Measurements from ENCODE around the gene TSPAN4.
A peak's percentile ranks its signal among the peaks of the same experiment; 100 is the strongest.

Gene TSPAN4

DNA sequence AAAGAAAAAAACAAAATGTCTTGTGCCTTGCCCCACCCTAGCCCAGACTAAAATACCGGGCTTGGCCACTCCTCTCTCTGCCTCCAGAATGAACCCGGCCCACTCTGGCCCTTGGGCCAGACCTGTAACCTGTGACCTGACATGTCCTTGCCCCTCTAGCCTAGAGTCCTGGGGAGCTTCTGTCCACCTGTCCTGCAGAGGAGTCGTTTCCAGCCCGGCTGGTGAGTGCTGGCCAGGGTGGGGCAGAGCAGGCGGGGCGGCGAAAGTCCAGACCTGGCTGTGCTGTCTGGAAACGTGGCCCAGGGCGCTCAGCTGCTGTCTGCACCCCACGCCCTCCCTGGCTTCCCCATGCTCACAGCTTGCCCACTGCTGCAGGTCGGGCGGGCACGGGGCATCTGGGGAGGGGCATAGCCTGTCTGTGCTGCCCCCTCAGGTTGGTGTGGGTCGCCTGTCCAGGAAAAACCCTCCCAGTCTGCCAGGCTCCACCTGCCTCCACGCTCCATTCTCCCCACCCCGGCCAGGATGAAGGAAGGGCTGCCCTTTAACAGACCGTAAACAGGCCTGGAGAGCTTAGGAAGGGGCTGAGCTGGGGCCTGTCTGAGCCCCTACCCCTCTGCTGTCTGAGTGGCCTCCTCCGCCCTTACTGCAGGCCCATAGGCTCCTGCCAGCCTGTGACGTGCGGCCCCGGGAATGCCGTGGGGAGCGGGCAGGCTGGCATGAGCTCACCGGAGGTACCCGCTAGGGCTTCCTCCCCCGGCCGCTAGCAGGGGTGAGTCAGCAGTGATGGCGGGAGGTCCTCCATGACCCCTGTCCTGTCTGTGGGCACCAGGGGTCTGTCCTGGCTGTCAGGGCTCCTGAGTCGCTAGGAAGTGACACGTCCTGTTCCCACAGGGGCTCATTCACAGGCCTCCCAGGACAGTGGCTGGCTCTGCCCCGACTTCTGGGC, 8.0 kb upstream of the TSPAN4 start:
- no peak for DNase-seq (ENCODE audit: low read depth in 2 of 2)

DNA sequence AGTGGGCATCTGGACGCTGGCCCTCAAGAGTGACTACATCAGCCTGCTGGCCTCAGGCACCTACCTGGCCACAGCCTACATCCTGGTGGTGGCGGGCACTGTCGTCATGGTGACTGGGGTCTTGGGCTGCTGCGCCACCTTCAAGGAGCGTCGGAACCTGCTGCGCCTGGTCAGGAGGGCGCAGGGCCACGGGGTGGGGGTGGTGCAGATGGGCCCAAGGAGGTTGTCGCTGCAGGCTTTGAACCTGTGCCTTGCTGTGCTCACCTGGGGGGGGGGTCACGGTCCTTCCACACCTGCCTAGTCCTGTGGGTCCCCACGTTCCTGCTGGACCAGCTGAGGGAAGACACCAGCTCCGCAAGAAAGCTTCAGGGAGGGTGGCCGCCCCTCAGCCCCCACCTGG, 6.4 kb upstream of the TSPAN4 start:
- no peak for DNase-seq (ENCODE audit: low read depth in 2 of 2)

DNA sequence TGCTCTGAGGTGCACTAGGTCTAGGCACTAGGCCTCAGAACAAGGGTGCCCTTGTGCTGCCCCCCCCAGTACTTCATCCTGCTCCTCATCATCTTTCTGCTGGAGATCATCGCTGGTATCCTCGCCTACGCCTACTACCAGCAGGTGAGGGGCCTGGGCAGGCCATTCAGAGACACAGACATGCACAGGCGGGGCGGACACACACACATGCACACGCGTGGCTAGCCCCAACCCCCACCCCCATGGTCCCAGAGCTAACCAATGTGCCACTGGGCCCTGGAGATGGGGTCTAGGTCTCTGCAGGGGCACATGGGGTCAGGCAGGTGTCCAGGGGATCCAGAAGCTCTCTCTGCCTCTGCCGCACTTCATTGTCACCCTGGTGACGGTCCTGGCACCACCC, 6.0 kb upstream of the TSPAN4 start:
- DNase-seq (ENCODE audit: low read depth in 2 of 2): no peak

DNA sequence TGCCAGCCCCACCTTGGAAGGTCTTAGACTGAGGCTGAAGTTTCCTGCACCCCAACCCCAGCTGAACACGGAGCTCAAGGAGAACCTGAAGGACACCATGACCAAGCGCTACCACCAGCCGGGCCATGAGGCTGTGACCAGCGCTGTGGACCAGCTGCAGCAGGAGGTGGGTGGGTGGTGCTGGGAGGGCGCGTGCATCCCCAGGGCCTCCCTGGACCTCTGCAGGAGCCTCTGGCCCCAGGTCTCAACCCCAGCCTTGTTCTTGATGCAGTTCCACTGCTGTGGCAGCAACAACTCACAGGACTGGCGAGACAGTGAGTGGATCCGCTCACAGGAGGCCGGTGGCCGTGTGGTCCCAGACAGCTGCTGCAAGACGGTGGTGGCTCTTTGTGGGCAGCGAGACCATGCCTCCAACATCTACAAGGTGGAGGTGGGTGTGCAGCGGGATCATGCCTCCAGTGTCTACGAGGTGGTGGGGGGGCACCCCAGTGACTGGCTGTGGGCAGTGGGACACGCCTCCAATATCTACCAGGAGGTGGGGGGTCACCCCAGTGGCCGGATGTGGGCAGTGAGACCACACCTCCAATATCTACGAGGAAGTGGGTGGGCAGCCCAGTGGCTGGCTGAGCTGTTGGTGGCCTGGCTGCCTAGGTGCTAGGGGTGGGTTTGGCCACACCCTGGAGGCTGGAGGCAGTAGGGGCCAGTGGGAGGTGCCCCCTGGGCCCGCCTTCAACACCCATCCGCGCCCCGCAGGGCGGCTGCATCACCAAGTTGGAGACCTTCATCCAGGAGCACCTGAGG, 5.3 kb upstream of the TSPAN4 start:
- no peak for DNase-seq (ENCODE audit: low read depth in 2 of 2)

DNA sequence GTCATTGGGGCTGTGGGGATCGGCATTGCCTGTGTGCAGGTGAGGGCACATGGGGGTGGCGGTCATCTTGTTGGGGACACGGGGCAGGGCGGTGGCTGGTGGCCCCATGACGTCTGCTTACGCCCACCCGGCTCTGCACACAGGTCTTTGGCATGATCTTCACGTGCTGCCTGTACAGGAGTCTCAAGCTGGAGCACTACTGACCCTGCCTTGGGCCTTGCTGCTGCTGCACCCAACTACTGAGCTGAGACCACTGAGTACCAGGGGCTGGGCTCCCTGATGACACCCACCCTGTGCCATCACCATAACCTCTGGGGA, 4.7 kb upstream of the TSPAN4 start:
- DNase-seq (ENCODE audit: low read depth in 2 of 2): no peak

DNA sequence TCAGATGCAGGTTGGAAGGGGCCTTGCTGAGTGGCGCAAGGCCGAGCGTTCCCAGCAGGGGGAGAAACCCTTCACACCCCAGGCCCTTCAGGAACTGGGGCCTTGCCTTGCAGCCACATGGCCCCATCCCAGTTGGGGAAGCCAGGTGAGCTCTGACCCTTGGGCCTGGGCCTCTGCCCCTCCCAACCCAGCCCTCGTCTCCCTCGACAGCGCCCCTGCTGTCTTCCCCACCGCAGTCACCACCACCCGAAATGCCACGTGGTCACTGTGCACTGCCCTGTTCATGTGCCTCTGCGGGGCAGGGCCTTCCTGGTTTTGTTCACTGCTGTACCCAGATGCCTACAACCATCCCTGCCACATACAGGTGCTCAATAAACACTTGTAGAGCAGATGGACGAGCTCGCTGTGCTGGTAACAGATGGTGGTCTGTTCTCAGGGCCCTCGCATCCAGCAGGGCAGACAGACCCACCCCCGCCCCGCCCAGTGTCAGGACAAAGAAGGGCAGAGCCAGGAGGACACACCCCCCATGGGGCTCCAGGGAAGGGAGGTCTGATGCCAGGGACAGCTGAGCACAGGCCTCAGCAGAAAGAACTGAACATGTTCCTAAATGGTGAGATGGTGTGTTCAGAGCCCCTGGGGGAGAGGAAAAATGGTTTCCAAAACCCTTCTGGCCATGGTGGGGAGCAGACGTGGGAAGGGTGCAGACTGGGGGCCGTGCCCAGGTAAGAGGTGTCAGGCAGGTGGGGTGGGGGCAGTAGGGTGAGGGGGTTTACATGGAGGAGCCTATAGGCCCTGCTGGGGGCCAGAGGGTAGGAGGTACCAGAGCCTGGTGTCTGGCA, 4.0 kb upstream of the TSPAN4 start:
- no peak for DNase-seq (ENCODE audit: low read depth in 2 of 2)

DNA sequence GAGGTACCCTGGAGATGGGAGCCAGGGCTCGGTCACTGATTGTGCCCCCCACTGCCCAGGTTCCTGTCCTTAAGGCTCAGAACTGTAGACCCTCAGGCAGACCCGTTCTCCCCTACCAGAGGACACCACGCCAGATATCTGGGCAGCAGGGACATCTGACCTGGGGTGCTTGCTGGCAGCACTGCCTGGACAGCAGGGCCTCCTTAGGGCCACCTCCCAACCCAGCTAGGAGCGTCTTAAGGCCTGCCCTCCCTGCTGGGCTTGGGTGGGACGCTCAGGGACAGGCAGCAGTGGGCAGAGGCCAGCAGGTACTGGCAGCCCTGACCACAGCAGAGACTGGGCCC, 3.4 kb upstream of the TSPAN4 start:
- no peak for DNase-seq (ENCODE audit: low read depth in 2 of 2)

DNA sequence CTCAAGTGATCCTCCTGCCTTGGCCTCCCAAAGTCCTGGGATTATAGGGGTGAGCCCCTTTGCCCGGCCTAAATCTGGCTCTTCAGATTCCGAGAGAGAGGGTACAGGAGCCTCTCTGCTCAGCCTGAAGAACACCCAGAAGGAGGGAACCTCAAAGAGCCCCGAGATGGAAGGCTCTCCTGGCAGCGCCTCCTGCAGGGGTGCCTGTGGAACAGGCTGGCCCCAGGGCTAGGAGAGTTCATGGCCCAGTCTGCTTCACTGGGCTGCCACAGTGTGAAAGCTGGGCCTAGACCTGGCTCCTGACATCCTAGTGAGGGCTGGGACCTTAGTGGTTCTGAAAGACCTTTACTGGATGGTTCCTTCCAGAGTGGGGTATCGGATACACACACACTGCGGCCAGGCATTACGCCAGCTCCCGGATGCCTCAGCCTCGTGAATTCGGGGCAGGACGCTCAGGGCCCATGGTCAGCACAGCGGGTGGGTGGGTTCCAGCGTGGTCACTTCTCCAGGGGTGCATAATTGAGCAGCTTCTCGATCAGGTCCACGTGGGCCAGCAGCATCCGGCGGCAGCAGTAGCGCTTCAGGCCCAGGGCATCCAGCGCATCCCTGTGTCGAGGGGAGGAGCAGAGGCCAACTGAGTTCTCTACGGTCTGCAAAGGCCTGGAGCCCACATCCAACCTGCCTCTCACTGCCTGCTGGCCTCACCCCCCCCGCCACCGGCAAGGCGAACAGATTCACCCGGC, 2.6 kb upstream of the TSPAN4 start:
- no peak for DNase-seq (ENCODE audit: low read depth in 2 of 2)

DNA sequence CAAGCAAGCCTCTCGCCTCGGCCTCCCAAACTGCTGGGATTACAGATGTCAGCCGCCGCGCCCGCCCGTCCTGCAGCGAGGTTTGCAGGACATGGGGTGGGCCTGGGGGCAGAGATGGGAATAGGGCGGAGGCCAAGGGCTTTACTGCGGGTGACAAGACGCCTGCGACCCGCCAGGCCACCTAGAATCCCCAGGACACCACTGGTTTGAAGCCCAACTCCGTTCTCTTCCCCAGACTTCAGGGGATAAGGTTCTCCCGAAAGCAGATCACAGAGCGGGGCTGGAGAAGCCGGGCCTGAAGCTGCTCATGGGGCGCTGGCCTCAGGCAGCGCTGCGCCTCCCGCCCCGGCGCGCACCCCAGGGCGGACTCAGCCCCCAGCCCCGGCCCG, 677 bp upstream of the TSPAN4 start:
- no peak for DNase-seq (ENCODE audit: low read depth in 2 of 2)

DNA sequence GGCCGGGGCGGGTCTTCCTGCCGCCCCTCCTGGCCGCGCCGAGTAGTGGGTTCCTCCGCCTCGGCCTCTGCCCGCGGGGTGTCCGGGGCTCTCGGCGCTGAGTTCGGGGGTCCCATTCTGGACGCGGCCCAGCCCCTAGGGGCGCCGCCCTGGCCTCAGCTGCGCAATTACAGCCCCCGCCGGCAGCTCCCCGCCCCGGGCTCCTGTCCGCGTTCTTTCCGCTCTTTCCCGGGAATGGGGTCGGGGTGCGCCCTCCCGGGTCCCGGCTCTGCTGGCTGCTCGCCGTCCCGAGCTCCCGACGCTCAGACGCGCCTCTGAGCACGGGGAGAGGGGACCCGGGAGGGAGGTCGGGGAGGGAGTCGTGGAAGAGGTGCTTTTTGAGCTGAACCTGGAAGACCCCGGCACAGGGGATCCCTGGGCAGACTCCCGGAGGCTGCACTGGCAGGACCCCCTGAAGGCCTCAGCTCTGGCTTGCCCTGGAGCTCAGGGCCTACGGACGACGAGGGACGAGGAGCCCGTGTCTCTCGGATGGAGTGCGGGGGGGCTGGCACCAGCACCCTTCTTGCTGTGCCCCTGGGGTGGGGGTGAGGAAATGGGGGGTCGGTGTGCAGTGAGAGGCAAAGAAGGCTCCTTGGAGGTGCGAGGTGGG, 558 bp downstream of the TSPAN4 start:
- no peak for DNase-seq (ENCODE audit: low read depth in 2 of 2)

DNA sequence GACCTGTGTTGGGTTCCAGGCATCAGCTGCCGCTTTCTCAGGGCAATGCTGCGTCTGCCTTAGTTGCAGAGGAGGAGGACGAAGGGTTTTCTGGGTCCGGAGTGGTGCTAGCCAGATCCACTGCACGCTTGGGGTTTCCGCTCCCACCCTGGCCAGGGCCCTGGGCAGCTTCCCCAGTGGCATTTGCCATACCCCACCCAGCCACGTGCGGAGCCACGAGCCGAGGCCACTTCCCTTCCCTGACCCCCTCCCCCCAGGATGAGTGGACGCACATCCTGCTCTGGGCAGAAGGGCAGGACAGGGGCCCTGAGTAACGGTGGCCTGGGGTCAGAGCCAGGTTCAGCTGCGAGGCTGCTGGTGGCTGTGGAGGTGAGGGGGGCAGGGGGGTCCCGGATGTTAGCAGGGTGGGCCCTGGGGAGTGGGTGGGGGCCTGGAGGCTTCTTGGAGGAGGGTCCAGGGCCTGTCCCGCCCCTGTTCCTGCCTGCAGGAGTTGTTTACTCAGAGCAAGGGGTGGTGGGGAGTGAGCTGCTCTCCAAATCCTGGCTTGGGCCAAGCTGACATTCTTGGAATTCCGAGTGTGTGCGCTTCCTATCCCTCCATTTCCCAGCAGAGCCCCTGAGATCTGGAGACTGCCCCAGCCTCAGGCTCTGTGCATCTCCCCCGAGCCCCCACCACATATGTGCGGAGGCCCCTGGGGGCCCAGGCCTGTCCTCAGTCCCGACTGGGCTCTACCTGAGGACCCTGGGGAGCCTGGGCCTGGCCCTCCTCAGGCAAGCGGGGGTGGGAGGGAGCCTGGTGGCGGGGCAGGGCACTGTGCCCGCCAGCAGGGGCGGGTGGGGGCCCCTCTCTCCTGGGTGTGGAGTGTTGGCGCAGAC, 1.4 kb downstream of the TSPAN4 start:
- no peak for DNase-seq (ENCODE audit: low read depth in 2 of 2)

DNA sequence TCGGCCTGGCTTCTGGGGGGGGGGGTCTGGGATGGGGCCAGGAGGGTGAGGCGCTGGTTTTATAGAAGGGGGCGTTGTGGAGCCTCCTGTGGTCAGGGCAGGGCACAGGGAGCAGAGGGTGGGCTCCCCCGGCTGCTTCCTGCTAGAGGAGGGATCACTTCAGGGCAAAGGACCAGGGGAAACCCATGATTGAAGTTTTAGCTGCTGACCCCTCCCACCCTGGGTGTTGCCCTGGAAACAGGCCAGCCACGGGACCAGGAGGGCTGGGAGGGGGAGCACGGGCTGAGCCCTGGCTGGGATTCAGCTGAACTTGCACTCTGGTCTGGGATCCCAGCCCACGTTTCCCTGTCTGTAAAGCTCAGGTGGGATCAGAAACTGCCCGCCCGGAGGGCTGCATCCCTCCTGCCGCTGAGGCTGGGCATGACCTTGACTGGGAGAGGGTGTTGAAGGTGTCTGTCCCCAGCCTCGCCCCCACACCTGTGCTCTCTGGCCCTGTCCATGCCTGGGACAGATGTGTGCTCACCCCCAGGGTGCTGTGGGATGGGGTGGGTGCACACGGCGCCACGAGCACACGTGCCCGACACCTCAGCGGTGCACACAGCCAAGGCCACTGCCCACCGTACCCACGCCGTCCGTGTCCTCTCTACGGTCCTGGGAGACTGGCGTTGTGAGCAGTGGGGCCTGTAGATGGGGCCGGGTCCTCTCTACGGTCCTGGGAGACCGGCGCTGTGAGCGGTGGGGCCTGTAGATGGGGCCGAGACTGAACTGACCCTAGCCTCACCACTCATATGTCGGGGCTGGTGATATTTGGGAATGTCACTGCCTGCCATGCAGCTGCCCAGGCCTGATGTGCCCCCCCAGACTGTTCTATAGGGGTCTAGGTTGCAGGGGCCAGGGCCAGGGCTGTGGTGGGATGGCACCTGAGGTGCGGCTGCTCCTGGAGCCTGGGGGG, 2.3 kb downstream of the TSPAN4 start:
- DNase-seq (ENCODE audit: low read depth in 2 of 2): no peak

DNA sequence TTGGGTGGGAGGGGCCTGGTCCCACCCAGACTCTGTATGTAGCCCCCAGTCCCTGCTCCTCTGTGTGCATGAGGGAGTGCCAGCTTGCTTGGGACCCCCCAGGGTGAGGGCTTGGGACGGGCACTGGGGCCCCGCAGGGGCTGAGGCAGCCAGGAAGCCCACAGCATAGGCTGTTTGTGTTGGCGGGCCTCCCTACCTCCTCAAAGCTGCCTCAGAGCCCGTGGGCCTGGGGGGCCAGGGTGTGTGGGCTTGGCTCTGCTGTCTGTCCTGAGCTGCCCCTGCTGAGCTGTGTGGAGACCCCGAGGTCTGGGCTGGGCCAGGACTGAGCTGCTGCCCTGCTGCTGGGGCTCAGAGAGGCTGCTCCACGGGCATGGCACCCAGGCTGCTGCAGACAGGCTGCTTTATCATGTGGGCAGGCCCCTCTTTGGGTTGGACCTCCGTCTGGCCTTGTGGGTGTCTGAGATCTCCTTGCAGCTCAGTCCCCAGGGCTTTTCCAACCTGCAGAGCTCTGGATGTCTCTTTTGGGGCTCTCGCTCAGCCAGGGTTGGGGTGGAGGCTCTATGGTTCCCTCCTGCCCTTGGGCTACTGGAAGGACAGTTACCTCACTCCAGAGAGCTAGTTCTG, 3.3 kb downstream of the TSPAN4 start:
- no peak for DNase-seq (ENCODE audit: low read depth in 2 of 2)

DNA sequence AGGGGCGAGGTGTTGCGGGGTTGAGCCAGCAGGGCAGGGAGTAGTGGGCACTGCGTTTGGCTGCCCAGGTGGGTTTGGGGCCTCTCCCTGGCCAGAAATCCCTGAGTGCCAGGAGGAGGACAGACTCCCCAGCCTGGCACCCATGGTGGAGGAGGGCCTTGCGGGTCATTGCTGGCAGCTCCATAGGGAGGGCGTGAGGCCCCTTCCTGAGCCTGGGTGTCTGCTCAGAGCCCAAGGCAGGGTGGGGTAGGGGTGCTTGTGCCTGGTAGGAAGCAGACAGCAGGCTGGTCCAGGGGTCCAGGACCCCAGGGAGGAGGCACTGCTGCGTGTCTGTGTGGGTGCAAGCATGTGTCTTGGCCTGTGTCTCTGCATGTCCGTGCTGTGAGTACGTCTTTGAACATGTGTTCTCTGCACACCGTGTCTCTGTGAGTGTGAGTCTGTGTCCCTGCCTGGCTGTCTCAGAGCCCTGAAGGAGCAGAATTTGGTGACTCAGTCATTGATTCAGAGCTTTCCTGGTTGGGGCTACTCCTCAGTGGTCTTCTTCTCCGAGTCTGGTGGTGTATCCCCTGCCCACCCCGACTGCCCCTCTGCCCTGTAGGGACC, 3.9 kb downstream of the TSPAN4 start:
- no peak for DNase-seq (ENCODE audit: low read depth in 2 of 2)

DNA sequence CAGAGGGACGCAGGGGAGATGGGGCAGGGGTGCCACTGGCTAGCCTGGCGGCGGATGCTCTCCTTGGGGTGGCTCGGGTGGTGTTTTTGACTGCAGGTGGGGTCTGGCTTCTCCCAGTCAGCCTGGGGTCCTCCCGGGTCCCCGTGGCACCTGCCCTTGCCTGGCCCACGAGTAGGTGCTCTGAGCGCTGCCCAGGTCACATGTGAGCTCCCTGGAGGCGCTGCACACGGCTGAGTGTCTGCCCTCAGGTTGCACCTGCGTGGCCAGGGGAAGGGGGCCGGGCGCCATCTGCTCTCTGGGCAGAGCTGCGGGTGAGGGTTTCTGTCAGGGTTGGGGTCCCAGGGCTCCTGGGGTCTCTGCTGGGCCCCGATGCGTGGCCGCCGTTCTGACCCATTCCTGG, 5.2 kb downstream of the TSPAN4 start:
- no peak for DNase-seq (ENCODE audit: low read depth in 2 of 2)

DNA sequence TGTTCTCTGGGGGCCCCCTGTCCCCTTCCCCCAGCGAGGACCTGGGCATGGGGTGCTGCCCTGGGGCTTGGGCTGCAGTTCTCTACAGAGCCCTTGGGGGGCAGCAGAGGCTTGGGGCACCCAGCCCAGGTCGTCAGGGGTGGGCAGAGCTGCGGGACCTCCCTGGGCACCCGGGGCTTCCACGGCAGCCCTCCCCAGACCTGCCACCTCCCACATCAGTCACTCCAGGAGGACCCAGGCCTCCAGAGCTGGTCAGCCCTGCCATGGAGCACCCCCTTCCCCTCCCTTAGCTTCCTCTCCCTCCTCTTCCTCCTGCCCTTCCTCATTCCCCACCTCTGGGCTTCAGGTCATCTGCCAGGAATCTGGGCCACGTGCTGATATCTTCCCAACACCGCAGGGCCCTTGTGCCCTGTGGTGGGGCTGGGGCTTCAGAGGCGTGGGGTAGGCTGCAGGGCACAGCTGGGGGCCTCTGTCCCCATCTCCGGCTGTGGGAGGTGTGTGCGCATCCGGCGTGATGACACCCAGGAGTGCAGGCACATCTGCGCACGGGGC, 5.8 kb downstream of the TSPAN4 start:
- DNase-seq (ENCODE audit: low read depth in 2 of 2): peak; percentile 60 to 61

DNA sequence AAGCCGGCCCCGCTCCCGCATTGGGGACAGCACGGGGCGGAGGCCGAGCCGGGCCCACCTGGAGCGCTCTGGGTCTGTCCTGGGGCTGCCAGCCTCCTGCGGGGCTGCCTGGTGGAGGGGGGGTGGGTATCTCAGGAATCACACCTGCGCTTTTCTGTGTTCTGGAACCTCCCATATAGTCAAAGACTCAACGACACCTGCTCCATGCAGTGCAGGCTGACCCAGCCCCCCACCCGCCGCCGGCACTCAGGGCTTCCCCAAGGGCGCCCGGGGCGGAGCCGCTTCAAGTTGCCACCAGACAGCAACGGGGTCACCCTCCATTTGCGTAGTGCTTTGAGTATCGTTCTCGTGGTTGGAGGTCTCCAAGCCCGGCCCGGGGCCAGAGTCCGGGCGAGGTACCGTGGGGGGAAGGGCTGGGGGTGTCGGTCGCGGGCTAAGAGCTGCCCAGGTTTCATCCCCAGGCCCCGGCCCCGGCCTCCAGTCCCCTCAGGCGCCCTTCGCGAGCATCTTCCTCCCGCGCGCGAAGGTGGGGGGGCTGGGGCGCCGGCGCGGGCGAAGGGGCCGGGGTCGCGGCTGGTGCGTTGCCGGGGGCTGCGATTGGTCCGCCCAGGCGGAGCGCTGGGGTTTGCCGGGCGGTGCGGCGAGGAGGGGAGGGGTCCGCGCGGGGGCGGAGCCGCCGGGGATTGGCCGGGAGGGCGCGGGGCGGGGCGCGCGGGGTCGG, 6.6 kb downstream of the TSPAN4 start:
- no peak for DNase-seq (ENCODE audit: low read depth in 2 of 2)

Measured in stimulated activated CD4-positive, alpha-beta T cell treated with anti-CD3 and anti-CD28 coated beads, Interleukin-4, amount 100 ng/mL, for 48 hours (primary cell).